Cardiac muscle cell (in vitro differentiated cells and primary cell): ENCODE results near the gene EML4. TPM values are rescaled to one million over a fixed set of nuclear protein-coding genes. Genes with fewer than 3 reads are reported as not detected.

Experiments used
- DNase-seq, 2 donors: peaks; one replicate each; pipeline versions ENCODE4 v3.0.0 to v3.0.0-alpha.2; 2010 to 2017; ENCODE audit warnings: low read depth in 1 of 2, low spot score in 1 of 2
- H3K27ac ChIP-seq: fragments of 200-600 bp; sonication (generic); 2 replicates; pipeline ENCODE4 v1.5.1; 2016
- H3K27me3 ChIP-seq: fragments of 200-600 bp; sonication (generic); 2 replicates; pipeline ENCODE4 v1.6.0; 2016; ENCODE audit warnings: control low read depth
- H3K36me3 ChIP-seq: fragments of 200-600 bp; sonication (generic); 2 replicates; pipeline ENCODE4 v1.5.1; 2016; ENCODE audit warnings: control low read depth
- H3K4me1 ChIP-seq: fragments of 200-600 bp; sonication (generic); 2 replicates; pipeline ENCODE4 v1.8.1; 2017; ENCODE audit warnings: low read depth, mild to moderate bottlenecking, mixed run types
- H3K4me3 ChIP-seq: fragments of 200-600 bp; sonication (generic); 2 replicates; pipeline ENCODE4 v1.5.1; 2016; ENCODE audit warnings: mild to moderate bottlenecking
- H3K9me3 ChIP-seq: fragments of 200-600 bp; sonication (generic); 2 replicates; pipeline ENCODE4 v1.5.1; 2017; ENCODE audit warnings: low read depth, mild to moderate bottlenecking, control low read depth
- CTCF ChIP-seq: IDR thresholded peaks from 2 replicates; pipeline ENCODE4 v1.5.1; 2012; ENCODE audit warnings: low read depth, mild to moderate bottlenecking, low read length
- polyA plus RNA-seq: library from polyadenylated mRNA; unstranded; fragments of >200 nt; fragmentation: Nextera tagmentation; extraction: Ambion mirVana; gene quantifications from 2 replicates; pipeline ENCODE4 v1.2.1, GENCODE V29; 2016
- total RNA-seq: library from RNA; depleted of rRNA; stranded (reverse); fragments of >200 nt; gene quantifications from 2 replicates; pipeline ENCODE4 v1.2.3, GENCODE V29; 2016

The EML4 gene
- total and polyA plus RNA-seq, 2 experiments from 2014 or later = 46.6 to 56.2 TPM

- Histone ChIP-seq H3K27me3 (no peaks in the 10 kb centered on the region), H3K27ac (no peak overlapping the region), H3K4me1 (peaks cover 20% of the 10 kb centered on the region), H3K36me3 (no peaks in the 10 kb centered on the region), H3K4me3 (no peak overlapping the region), H3K9me3 (no peaks in the 10 kb centered on the region)
- TF ChIP-seq CTCF = no peak
- DNase-seq = no peak
These were observed 22.8 kb downstream of the EML4 start for GRCh38 chr2:42192010-42192373.

- Histone ChIP-seq H3K27ac (peak overlapping the region; percentile 72), H3K4me3 (no peak overlapping the region), H3K9me3 (no peaks in the 10 kb centered on the region), H3K4me1 (peaks cover 26% of the 10 kb centered on the region), H3K27me3 (no peaks in the 10 kb centered on the region), H3K36me3 (no peaks in the 10 kb centered on the region)
- no peak for DNase-seq
- no peak for TF ChIP-seq CTCF
These were observed 23.8 kb downstream of the EML4 start for GRCh38 chr2:42192652-42193566.

GRCh38 chr2:42193722-42194187, 24.6 kb downstream of the EML4 start:
- no peak overlapping the region for H3K4me3 ChIP-seq
- no peak for TF ChIP-seq CTCF
- H3K9me3 ChIP-seq = no peaks in the 10 kb centered on the region
- peaks cover 26% of the 10 kb centered on the region for H3K4me1 ChIP-seq
- H3K27ac ChIP-seq = peak overlapping the region; percentile 72
- no peaks in the 10 kb centered on the region for H3K27me3 ChIP-seq
- DNase-seq = no peak
- H3K36me3 ChIP-seq = no peaks in the 10 kb centered on the region

GRCh38 chr2:42194428-42194827, 25.3 kb downstream of the EML4 start:
- Histone ChIP-seq H3K36me3 (no peaks in the 10 kb centered on the region), H3K27ac (no peak overlapping the region), H3K27me3 (no peaks in the 10 kb centered on the region), H3K4me3 (no peak overlapping the region), H3K4me1 (peaks cover 26% of the 10 kb centered on the region), H3K9me3 (no peaks in the 10 kb centered on the region)
- TF ChIP-seq CTCF = no peak
- no peak for DNase-seq

GRCh38 chr2:42195559-42195958, 26.4 kb downstream of the EML4 start:
- H3K27me3 ChIP-seq = no peaks in the 10 kb centered on the region
- peaks cover 26% of the 10 kb centered on the region for H3K4me1 ChIP-seq
- no peaks in the 10 kb centered on the region for H3K36me3 ChIP-seq
- H3K4me3 ChIP-seq = no peak overlapping the region
- H3K9me3 ChIP-seq = no peaks in the 10 kb centered on the region
- H3K27ac ChIP-seq = no peak overlapping the region
- peak in 1 of 2 donors; percentile 68 for DNase-seq
- no peak for TF ChIP-seq CTCF
